Smooth muscle cell (in vitro differentiated cells): ENCODE data around the gene C1orf174. TPM values are rescaled to one million over a fixed set of nuclear protein-coding genes. Genes with fewer than 3 reads are reported as not detected.

Experiments used
- DNase-seq: peaks from one replicate; lab custom pipeline; 2025; ENCODE audit not compliant: unreplicated experiment; lab: John Stamatoyannopoulos, UW
- H2AFZ ChIP-seq: fragments of 200-600 bp; sonication (generic); 2 replicates; pipeline ENCODE4 v1.6.0; 2016; ENCODE audit warnings: antibody characterized with exemption, low read depth, mild to moderate bottlenecking
- H3F3A ChIP-seq: fragments of 200-600 bp; sonication (generic); 2 replicates; pipeline ENCODE4 v1.6.0; 2017; ENCODE audit warnings: antibody characterized with exemption, low read depth
- H3K27ac ChIP-seq: fragments of 200-600 bp; sonication (generic); 2 replicates; pipeline ENCODE4 v1.5.1; 2016; ENCODE audit warnings: low read depth, mild to moderate bottlenecking
- H3K27me3 ChIP-seq: fragments of 200-600 bp; sonication (generic); 2 replicates; pipeline ENCODE4 v1.6.1; 2016; ENCODE audit warnings: low read depth, mild to moderate bottlenecking
- H3K36me3 ChIP-seq: fragments of 200-600 bp; sonication (generic); 2 replicates; pipeline ENCODE4 v1.5.1; 2016; ENCODE audit warnings: low read depth
- H3K4me1 ChIP-seq: fragments of 200-600 bp; sonication (generic); 2 replicates; pipeline ENCODE4 v1.5.1; 2016; ENCODE audit warnings: low read depth
- H3K4me2 ChIP-seq: fragments of 200-600 bp; sonication (generic); 2 replicates; pipeline ENCODE4 v1.6.0; 2016; ENCODE audit warnings: mild to moderate bottlenecking
- H3K4me3 ChIP-seq: fragments of 200-600 bp; sonication (generic); 2 replicates; pipeline ENCODE4 v1.5.1; 2016; ENCODE audit warnings: mild to moderate bottlenecking
- H3K79me2 ChIP-seq: fragments of 200-600 bp; sonication (generic); 2 replicates; pipeline ENCODE4 v1.6.0; 2016; ENCODE audit warnings: low read depth, mild to moderate bottlenecking
- H3K9ac ChIP-seq: fragments of 200-600 bp; sonication (generic); 2 replicates; pipeline ENCODE4 v1.6.0; 2016; ENCODE audit warnings: low read depth
- H3K9me3 ChIP-seq: fragments of 200-600 bp; sonication (generic); replicated peaks from 2 replicates; pipeline ENCODE4 v1.5.1; 2016; ENCODE audit warnings: low read depth
- H4K20me1 ChIP-seq: fragments of 200-600 bp; sonication (generic); 2 replicates; pipeline ENCODE4 v1.6.0; 2016; ENCODE audit warnings: low read depth
- WGBS: methylation state at CpG from one replicate; pipeline ENCODE4 v1.1.7; 2016; ENCODE audit warnings: low lambda C conversion rate; 5-methylcytosine and 5-hydroxymethylcytosine counted together
- polyA plus RNA-seq: library from polyadenylated mRNA; unstranded; fragments of >200 nt; fragmentation: Nextera tagmentation; extraction: Ambion mirVana; gene quantifications from 2 replicates; pipeline ENCODE4 v1.2.1, GENCODE V29; 2016
- total RNA-seq: library from RNA; depleted of rRNA; stranded (reverse); fragments of >200 nt; gene quantifications from 2 replicates; pipeline ENCODE4 v1.2.3, GENCODE V29; 2014
- TF ChIP-seq, protein P1 (sequence below): fragments of 200-600 bp; sonication (generic); IDR thresholded peaks from 2 replicates; pipeline ENCODE4 v1.5.1; 2017; ENCODE audit warnings: borderline replicate concordance, mild to moderate bottlenecking, antibody characterized with exemption; ENCODE audit not compliant: insufficient read depth, poor library complexity, severe bottlenecking

Gene C1orf174
- total and polyA plus RNA-seq, 2 experiments from 2014 or later = 26.0 to 32.5 TPM

DNA sequence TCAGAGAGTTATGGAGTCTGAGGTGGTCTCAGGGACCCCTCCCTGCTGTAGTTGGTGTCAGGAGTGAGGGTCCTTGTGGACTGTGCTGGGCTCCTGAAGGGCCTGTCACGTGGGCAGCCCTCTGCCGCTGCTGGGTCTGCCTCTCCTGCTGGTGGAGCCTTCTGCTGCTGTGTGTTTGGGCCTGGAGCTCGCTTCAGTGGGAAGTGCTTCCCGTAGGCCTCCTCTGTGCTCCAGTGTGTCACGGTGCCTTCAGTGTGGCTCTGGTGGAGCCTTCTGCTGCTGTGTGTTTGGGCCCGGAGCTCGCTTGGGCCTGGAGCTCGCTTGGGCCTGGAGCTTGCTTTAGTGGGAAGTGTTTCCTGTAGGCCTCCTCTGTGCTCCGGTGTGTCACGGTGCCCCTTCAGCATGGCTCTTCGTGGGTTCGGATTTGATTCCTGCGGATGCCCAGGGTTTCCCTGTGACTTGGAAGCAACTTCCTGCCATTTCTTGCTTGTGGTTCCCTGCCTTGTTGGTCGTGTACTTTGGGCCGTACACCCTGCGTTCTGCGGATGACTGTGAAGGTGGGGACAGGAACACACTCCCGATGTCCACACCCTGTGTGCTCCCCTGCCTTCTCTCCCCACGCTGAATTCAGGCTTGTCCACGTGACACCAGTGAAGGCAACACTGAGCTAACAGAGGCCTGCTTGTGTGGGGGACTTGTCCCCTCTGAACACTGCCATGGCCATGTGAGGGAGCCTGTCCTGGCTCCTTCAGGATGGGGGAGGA is 19.5 kb downstream of the C1orf174 start:
- no peak overlapping the region for H3K9ac ChIP-seq
- no peaks in the 10 kb centered on the region for H3F3A ChIP-seq
- 97% methylated on average over 20 of the region's 20 CpGs for WGBS
- H3K27ac ChIP-seq = no peak overlapping the region
- no peak overlapping the region for H2AFZ ChIP-seq
- H3K79me2 ChIP-seq = no peaks in the 10 kb centered on the region
- H3K36me3 ChIP-seq = peaks cover 5% of the 10 kb centered on the region
- no peak for DNase-seq
- H3K27me3 ChIP-seq = no peaks in the 10 kb centered on the region
- H3K4me1 ChIP-seq = no peaks in the 10 kb centered on the region
- TF ChIP-seq, protein P1, sequence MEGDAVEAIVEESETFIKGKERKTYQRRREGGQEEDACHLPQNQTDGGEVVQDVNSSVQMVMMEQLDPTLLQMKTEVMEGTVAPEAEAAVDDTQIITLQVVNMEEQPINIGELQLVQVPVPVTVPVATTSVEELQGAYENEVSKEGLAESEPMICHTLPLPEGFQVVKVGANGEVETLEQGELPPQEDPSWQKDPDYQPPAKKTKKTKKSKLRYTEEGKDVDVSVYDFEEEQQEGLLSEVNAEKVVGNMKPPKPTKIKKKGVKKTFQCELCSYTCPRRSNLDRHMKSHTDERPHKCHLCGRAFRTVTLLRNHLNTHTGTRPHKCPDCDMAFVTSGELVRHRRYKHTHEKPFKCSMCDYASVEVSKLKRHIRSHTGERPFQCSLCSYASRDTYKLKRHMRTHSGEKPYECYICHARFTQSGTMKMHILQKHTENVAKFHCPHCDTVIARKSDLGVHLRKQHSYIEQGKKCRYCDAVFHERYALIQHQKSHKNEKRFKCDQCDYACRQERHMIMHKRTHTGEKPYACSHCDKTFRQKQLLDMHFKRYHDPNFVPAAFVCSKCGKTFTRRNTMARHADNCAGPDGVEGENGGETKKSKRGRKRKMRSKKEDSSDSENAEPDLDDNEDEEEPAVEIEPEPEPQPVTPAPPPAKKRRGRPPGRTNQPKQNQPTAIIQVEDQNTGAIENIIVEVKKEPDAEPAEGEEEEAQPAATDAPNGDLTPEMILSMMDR = no peak
- no peak overlapping the region for H3K4me3 ChIP-seq
- no peak overlapping the region for H3K4me2 ChIP-seq
- H4K20me1 ChIP-seq = no peaks in the 10 kb centered on the region
- H3K9me3 ChIP-seq = peaks cover 5% of the 10 kb centered on the region

DNA sequence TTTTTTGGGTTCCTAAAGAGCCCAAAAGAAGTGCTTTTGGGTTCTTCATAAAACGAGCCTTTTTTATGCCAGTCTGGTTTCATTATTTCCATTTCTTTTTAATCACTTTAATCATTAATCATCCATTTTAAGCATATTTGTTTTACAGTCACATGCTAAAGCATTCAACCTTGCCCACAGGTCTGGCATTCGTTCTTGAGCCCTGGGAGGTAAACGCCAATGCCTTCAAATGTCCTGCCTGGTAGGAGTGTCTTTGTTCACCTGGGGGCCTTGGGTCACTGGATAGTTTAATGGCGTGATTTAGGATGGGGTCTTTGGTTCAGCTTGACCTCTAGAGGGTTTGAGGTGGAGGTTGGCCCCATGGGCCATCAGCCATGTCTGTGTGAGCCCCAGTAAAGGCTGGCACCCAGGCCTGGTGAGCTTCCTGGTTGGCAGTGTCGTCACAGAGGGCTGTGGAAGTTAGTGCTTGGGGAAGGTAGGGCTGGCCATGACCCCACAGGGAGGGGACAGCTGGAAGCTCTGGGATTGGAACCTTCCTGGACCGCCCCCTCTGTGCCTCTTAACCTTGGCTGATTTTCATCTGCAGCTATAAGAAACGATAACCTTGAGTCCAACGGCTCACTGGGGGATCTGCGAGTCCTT is 20.2 kb downstream of the C1orf174 start:
- no peak overlapping the region for H3K4me2 ChIP-seq
- no peaks in the 10 kb centered on the region for H3K27me3 ChIP-seq
- H3K9me3 ChIP-seq = peaks cover 5% of the 10 kb centered on the region
- no peak overlapping the region for H2AFZ ChIP-seq
- H3K9ac ChIP-seq = no peak overlapping the region
- peaks cover 5% of the 10 kb centered on the region for H3K36me3 ChIP-seq
- no peak overlapping the region for H3K27ac ChIP-seq
- H3K79me2 ChIP-seq = no peaks in the 10 kb centered on the region
- H3K4me1 ChIP-seq = no peaks in the 10 kb centered on the region
- no peaks in the 10 kb centered on the region for H3F3A ChIP-seq
- no peak for DNase-seq
- TF ChIP-seq, protein P1 = no peak
- no peaks in the 10 kb centered on the region for H4K20me1 ChIP-seq
- no peak overlapping the region for H3K4me3 ChIP-seq
- WGBS = 89% methylated on average over 9 of the region's 9 CpGs

DNA sequence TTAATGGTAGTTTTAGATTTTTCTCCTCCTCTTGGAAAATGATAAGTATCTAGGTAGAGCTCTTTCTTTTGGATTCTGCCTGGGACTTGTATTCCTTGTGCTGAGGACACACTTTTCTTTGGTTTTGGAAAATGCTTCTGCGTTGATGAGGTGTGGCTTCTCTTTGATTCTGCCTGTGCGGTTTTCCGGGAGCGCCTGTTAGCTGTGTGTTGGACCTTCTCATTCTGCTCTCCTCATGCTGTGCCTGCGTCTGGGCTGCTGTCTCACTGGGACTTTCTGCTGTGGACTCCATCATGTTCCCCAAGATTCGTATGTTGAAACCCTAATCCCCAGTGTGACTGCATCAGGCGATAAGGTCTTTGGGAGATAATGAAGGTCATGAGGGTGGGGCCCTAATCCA is 21.0 kb downstream of the C1orf174 start:
- Histone ChIP-seq H2AFZ (no peak overlapping the region), H3K4me1 (no peaks in the 10 kb centered on the region), H3K4me2 (no peak overlapping the region), H3K9ac (no peak overlapping the region), H3K36me3 (peaks cover 5% of the 10 kb centered on the region), H3K4me3 (no peak overlapping the region), H3K27me3 (no peaks in the 10 kb centered on the region), H3K9me3 (peaks cover 5% of the 10 kb centered on the region), H4K20me1 (no peaks in the 10 kb centered on the region), H3F3A (no peaks in the 10 kb centered on the region), H3K79me2 (no peaks in the 10 kb centered on the region), H3K27ac (no peak overlapping the region)
- no peak for DNase-seq
- TF ChIP-seq, protein P1 = no peak
- WGBS = 98% methylated on average over 7 of the region's 7 CpGs
